GM19035 (cell line): ENCODE data around the gene UNC45A.

ENCODE experiments used
- ATAC-seq: cut with Tn5 transposase; IDR thresholded peaks from one replicate; pipeline ENCODE4 v1.9.1; 2021; ENCODE audit not compliant: unreplicated experiment

UNC45A gene

DNA sequence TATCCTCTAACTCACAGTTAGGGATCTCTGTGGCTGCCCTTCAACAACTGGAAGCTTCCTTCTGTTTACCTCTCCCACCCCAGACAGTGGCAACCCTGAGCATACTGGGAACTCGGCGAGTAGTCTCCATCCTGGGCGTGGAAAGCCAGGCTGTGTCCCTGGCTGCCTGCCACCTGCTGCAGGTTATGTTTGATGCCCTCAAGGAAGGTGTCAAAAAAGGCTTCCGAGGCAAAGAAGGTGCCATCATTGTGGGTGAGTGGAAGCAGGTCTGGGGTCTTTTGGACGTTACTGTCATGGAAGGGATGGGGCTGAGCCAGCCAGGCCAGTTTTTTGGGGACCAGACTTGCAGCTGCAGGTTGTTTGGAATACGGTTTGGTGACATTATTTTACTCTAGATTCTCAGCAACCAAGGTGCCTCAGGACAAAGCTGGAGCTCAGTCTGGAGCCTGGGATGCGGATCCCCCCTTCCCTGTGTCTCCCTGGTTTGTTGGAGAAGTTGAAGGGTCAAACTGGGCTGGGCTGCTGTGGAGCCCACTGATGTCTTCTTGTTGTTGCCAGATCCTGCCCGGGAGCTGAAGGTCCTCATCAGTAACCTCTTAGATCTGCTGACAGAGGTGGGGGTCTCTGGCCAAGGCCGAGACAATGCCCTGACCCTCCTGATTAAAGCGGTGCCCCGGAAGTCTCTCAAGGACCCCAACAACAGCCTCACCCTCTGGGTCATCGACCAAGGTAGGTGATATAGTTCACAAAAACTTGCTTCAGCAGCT, 7.5 kb downstream of the UNC45A start:
- no peak for ATAC-seq

DNA sequence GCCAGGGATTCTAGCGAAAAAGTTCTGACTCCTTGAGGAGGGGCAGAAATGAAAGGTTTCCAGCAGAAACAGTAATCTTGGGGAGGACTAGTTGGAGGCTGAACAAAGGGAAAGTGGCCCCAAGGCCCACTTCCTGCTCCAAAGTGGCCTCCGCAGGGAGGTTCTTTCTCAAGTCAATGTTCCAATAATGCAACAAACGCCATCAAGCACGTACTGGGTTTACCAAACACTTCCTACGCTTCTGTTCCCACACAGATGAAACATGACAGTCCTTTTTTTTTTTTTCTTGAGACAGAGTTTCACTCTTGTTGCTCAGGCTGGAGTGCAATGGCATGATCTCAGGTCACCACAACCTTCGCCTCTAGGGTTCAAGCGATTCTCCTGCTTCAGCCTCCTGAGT, 10.0 kb downstream of the UNC45A start:
- ATAC-seq: no peak

- ATAC-seq: no peak
These were observed 11.5 kb downstream of the UNC45A start for GRCh38 chr15:90946538-90946937.

DNA sequence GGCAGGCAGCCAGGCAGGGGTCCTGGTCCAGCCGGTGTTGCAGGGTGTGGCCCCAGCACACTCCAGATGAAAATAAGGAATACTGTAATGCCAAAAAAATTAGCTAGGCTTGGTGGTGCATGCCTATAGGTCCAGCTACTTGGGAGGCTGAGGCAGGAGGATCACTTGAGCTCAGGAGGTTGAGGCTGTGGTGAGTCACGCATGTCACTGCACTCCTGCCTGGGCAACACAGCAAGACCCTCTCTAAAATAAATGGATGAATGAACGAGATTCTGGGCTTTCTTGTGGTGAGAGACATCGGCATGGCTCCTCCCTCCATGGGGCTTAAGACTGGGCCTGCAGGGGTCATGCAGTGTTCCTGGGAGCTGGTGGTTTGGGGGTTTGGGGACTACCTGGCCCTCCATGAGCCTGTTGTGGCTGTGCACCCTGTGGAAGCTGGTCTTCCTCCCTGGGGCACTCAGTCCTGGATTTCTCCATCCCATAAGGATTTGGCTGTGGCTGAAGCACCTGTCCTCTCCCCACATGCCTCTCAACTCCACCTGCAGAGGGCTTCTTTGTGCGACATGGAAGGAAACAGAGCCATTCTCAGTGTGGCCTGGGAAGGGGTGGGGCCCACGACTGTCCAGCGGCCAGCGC, 12.0 kb downstream of the UNC45A start:
- ATAC-seq: no peak

DNA sequence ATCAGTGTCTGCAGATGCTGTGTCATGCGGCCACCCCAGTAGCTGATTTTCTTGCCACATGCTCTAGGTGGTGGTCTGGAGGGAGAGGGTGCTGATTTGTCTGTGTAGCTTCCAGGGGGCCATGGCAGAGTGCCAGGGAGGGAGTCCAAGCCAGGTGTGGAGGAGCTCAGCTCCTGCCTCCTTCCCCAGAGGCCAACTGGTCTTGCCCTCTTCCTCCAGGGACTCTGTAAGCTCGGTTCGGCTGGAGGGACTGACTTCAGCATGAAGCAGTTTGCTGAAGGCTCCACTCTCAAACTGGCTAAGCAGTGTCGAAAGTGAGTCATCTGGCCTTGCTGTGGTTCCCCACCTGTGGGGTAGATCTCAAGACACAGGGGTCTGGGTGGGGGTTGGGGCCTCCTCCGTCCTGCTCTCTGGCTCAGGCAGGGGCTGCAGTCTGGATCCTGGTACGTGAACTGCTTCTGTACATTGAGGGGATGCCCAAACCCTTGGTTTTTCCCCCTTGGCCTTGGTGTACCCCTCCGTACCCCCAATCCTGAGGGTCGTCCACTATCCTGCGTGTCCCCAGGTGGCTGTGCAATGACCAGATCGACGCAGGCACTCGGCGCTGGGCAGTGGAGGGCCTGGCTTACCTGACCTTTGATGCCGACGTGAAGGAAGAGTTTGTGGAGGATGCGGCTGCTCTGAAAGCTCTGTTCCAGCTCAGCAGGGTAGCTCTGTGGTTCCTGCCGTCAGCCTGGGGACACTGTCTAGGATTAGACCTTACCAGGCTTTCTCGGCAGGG, 12.7 kb downstream of the UNC45A start:
- no peak for ATAC-seq

DNA sequence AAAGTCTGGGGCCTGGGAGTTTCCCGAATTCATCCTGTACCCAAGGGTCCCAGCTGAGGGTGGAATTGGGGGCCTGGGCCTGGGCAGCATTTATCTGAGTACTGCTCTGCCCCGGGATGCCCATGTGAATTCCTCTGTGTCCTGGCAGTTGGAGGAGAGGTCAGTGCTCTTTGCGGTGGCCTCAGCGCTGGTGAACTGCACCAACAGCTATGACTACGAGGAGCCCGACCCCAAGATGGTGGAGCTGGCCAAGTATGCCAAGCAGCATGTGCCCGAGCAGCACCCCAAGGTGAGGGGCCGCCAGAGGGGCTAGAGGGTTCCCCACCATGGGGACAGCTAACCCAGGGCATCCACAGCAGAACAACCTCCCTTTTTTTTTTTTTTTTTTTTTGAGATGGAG, 13.4 kb downstream of the UNC45A start:
- no peak for ATAC-seq

DNA sequence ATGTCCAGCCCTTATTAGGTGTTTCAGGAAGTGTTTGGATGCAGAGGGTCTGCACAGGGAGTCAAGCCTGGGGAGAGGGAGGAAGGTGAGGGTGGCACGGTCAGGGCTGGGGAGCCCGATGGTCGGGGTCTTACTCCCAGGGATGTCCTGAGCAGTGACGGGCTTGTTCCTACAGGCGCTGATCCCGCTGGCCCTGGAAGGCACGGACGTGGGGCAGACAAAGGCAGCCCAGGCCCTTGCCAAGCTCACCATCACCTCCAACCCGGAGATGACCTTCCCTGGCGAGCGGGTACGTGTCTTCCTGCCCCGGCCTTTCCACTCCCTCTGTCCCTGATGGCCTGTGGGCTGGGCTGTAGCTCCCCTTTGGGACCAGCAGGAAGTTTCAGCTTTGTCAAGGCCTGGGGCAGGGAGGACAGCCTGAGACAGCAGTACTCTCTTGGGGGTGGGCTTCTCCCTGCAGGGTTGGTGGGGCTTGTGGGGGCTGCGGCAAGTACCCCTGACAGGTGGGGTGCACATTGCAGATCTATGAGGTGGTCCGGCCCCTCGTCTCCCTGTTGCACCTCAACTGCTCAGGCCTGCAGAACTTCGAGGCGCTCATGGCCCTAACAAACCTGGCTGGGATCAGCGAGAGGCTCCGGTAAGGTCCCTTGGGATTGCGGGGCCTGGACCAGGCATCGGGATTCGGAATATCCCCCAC, 15.0 kb downstream of the UNC45A start:
- ATAC-seq: no peak

GRCh38 chr15:90950676-90951075, 15.6 kb downstream of the UNC45A start:
- ATAC-seq: no peak

DNA sequence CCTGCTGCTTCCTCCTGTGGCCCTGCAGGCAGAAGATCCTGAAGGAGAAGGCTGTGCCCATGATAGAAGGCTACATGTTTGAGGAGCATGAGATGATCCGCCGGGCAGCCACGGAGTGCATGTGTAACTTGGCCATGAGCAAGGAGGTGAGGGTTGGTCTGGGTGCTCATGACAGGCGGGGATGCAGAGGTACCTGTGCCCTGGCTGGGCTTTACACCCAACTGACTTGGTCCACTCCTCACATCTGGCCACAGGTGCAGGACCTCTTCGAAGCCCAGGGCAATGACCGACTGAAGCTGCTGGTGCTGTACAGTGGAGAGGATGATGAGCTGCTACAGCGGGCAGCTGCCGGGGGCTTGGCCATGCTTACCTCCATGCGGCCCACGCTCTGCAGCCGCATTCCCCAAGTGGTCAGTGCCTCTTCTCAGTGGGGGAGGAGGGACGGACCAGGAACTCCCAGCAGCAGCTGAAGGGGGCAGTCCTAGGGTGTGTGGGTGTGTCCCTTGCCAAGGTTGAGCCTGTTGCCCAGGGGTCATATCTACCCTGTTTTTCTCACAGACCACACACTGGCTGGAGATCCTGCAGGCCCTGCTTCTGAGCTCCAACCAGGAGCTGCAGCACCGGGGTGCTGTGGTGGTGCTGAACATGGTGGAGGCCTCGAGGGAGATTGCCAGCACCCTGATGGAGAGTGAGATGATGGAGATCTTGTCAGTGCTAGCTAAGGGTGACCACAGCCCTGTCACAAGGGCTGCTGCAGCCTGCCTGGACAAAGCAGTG, 18.0 kb downstream of the UNC45A start:
- ATAC-seq: no peak

GRCh38 chr15:90953947-90954711, 19.0 kb downstream of the UNC45A start:
- ATAC-seq: no peak

DNA sequence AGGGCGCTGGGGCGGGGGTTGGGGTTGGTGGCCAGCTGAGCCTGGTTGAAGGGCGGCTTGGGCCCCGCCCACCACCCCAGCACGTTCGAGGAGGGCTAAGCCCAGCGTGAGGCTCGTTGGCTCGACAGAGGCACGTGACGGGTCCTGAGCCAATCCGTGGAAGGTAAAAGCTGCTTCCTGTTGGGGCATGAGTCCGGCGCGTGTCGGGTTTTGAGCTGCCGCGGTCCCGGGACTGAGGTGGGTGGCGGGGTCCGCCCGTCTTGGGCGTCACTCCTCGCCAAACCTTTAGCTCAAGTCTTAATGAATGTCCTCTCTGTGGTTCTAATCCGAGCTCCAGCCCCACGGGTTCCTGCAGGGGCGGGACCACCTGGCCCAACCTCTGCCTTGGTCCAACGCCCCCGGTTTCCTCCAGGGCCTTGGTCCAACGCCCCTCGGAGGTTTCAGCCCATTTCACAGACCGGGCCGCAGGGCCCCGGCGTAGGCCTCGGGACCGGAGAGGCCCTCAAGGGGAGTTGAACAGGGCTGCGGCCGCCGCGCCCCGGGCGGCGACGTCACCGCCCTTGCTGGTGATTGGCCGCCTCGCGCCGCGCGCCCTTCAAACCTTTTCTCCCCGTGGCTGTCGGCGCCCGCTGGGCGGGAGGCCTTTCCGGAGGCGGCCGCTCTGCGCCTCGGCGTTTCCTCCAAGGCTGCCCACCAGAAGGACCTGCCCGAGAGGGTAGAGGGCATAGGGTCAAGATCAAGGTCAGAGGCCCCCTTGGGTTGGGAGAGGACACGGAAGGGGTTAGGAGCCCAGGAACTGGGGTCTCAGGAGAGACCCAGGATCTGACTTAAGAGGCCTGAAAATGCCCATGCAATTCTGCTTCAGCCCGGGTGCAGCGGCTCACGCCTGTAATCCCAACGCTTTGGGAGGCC, 19.9 kb downstream of the UNC45A start, which contains the start of gene RCCD1:
Gene RCCD1 (plus strand): TSS at position 173 of the 912 bp plus-strand sequence. CDS start 1,851 bp downstream, outside the sequence.
- ATAC-seq: peak; percentile 92

- no peak for ATAC-seq
These were observed 20.7 kb downstream of the UNC45A start for GRCh38 chr15:90955624-90956273.

DNA sequence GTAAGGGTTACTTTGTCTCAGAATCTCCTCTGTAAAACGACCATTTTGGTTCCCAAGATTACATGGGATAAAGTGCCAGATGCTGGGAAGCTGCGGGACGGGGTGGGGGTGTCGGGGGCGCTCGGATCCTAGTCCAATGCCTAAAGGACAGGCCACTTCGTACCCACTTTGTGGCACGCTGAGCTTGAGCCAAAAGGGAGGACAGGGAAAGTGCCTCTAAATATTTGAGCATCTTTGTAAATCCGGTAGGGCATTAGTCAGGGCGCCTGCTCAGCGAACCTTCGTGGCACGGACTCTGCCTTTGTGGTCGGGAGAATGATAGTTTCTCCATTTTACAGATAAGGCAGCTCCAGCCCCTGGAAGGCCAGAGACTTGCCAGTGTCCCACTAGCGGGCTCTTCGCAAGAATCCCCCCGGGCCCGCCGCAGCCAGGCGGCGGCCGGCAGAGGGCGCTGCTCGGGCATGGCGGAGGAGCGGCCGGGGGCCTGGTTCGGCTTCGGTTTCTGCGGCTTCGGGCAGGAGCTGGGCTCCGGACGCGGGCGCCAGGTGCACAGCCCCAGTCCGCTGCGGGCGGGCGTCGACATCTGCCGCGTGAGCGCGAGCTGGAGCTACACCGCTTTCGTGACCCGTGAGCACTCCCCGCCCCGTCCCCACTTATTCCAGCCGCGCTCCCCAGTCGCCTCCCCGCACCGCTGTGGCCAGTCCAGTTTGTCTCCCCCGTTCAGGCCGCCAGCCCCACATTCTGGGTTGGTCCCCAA, 21.4 kb downstream of the UNC45A start:
- ATAC-seq: no peak

GRCh38 chr15:90957031-90957790, 22.1 kb downstream of the UNC45A start:
- no peak for ATAC-seq

GRCh38 chr15:90957791-90958190, 22.7 kb downstream of the UNC45A start:
- ATAC-seq: no peak

DNA sequence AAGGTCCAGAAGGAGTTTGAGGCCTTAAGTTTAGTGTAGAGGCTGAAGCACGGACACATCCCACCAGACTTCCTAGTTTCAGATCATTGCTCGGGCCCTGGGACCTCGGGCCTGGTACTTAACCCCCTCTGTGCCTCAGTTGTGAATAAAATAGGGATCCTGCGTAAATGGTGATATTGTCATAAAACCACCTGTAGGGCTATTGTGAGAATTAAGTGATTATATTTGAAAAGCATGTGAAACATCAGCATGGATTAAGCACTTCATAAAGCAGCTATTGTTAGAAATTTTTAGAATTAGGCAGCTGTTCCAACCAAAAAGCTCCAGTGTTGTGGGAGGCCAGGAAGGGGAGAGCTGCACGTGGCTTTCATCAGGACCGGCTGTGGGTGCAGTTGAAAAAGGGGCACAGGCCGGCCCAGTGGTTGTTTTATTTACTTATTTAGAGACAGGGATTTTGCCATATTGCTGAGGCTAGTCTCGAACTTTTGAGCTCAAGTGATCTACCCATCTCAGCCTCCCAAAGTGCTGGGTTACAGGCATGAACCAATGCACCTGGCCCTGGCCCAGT, 24.0 kb downstream of the UNC45A start:
- no peak for ATAC-seq
